Measurements from ENCODE around the gene EFCAB6. TPM values are rescaled to one million over a fixed set of nuclear protein-coding genes. Genes with fewer than 3 reads are reported as not detected.
A peak's percentile ranks its signal among the peaks of the same experiment; 100 is the strongest.

Gene EFCAB6
- total RNA-seq, 1 experiment from 2014 or later, result 2.9 TPM

DNA sequence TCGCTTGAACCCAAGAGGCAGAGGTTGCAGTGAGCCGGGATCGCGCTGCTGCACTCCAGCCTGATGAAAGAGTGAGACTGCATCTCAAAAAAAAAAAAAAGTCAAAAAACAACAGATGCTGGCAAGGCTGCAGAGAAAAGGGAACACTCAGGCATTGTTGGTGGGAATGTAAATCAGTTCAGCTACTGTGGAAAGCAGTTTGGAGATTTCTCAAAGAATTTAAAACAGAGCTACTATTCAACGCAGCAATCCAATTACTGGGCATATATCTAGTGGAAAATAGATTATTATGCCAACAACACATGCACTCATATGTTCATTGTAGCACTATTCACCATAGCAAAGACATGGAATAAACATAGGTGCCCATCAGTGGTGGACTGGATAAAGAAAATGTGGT lies 89.7 kb downstream of the EFCAB6 start:
- Histone ChIP-seq H3K36me3 (no peaks in the 10 kb centered on the region), H3K27me3 (no peaks in the 10 kb centered on the region), H3K9me3 (no peaks in the 10 kb centered on the region), H3K4me3 (no peak overlapping the region)
- DNase-seq, result no peak

DNA sequence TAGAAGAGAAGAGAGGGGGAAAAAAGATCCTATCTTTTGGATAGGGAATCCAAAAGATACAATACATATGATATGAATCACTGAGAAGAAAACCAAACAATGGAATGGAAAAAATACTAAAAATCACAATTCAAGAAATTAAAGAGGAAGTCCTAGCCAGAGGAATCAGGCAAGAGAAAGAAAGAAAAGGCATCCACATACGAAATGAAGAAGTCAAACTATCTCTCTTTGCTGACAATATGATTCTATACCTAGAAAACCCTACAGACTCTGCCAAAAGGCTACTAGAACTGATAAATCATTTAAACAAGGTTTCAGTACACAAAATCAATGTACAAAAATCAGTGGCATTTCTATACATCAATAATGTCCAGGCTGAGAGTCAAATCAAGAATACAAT lies 91.4 kb downstream of the EFCAB6 start:
- Histone ChIP-seq H3K36me3 (no peaks in the 10 kb centered on the region), H3K4me3 (no peak overlapping the region), H3K27me3 (no peaks in the 10 kb centered on the region), H3K9me3 (no peaks in the 10 kb centered on the region)
- no peak for DNase-seq

DNA sequence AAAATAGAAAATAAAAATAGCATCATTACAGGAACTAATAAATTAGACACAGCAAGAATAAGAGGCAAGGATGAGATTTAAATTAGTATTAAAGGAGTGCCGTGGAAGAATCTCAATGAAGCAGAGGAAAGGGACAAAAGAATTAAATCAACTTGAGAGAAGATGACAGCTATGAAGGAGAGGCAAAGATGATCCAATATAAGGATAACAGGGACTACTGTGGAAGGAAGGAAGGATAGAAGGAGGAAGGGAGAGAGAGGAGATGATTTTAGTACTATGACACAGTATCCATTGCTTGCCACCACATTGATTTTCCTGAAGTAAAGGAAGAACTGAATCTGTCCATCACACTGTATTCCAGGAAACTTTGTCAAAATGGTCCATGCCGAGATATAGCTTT lies 98.0 kb downstream of the EFCAB6 start:
- H3K36me3 ChIP-seq, result no peaks in the 10 kb centered on the region
- H3K27me3 ChIP-seq, result no peaks in the 10 kb centered on the region
- no peaks in the 10 kb centered on the region for H3K9me3 ChIP-seq
- DNase-seq, result no peak
- no peak overlapping the region for H3K4me3 ChIP-seq

DNA sequence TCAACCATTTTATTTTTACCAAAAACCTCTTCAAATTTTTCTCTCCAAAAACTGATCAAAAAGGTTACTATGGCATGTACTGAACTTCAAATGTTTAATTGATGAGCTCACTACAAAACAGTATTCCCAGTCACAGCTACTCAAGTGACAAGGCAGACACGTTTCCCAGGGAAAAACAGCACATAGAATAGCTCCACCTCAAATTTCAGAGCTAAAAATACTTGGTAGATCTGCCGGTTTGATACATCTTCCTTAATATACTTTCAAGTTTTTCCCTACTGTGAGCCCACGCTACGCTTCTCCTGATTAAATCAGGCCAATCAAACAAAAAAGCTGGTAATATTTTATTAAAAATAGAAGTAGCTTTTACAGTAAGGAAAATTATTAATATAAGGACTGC lies 100.4 kb downstream of the EFCAB6 start:
- Histone ChIP-seq H3K9me3 (no peaks in the 10 kb centered on the region), H3K27me3 (no peaks in the 10 kb centered on the region), H3K4me3 (no peak overlapping the region), H3K36me3 (no peaks in the 10 kb centered on the region)
- DNase-seq, result no peak

DNA sequence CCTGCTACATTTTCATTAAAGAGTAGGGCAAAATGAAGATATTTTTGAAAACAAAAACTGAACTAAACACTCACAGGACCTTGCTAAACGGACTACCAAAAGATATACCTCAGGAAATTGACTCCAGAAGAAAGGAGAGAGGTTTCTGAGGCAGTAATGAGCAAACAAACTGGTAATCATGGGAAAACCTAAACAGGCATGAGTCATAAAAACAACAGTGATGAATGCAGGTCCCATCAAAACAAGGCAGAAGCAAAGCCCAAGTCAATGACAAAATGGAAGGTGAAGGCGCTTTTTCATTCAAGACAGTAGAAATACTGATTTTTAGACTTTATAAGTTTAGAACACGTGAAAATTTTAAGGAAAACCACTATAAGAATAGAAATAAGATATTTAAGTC lies 104.5 kb downstream of the EFCAB6 start:
- Histone ChIP-seq H3K27me3 (no peaks in the 10 kb centered on the region), H3K36me3 (no peaks in the 10 kb centered on the region), H3K9me3 (peaks cover 17% of the 10 kb centered on the region), H3K4me3 (no peak overlapping the region)
- DNase-seq, result no peak

DNA sequence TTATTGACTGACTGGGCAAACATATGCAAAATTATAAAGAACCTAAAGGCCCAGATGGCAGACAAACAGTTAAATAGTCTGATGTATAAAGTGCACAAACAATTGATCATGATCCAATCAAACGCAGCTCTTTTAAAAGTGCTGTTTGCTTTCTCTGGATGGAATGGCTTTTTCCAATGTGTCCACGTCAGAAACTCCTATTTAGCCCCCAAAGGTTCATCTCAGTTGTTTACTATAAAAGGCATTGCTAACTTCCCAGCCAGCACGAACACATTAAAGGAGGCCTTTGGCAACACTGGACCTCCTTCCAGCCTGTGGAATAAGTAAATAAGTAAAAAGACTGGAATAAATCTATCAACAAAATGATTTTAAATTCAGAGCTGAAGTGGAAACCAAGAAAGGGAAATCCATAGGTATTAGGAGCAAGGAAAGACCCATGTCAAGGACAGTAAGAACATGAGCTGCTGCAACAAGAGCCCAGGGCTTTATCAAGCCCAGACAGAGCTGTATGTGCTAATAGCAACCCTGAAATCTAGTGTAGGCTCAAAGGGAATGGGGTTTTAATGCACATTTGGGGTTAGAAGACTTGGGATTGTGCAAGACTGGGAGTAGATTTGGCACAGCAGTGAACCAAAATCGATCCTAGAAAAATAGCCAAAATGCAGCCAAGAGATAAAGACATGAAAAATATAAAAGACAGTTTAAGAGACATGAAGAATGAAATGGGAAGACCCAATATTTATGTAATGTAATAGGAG lies 105.4 kb downstream of the EFCAB6 start:
- Histone ChIP-seq H3K36me3 (no peaks in the 10 kb centered on the region), H3K9me3 (peaks cover 17% of the 10 kb centered on the region), H3K27me3 (no peaks in the 10 kb centered on the region), H3K4me3 (no peak overlapping the region)
- no peak for DNase-seq

DNA sequence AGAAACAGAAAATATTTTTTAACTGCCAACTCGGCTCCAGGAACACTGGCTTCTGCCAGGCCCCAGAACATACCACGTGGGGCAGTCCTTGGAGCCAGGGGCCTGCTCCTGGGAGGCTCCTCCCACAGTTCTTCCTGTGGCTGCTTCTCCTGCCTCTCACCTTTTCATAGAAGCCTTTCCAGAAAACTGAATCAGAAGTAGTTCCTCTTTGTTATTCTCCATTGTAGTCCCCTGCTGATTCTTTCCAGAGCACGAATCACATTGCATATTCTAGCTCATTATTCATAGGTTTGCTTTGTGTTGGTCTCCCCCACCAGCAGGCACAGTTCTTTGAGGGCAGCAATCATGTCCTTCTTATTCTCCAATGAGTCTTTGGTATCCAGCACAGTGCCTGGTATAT lies 106.0 kb downstream of the EFCAB6 start:
- DNase-seq, result no peak
- H3K9me3 ChIP-seq, result peaks cover 17% of the 10 kb centered on the region
- no peaks in the 10 kb centered on the region for H3K27me3 ChIP-seq
- no peaks in the 10 kb centered on the region for H3K36me3 ChIP-seq
- H3K4me3 ChIP-seq, result no peak overlapping the region

DNA sequence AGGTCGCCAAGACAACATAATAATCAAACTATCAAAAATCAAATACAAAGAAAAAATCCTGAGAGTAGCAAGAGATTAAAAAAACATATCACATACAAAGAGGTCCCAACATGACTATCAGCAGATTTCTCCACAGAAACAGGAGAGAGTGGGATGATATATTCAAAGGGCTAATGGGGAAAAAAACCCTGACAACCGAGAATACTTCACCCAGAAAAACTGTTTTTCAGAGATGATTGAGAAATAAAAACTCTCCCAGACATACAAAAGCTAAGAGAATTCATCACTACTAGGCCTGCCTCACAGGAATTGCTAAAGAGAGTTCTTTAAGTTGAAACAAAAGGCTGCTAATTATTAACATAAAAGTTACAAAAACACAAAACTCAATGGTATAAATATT lies 108.1 kb downstream of the EFCAB6 start:
- no peak for DNase-seq

DNA sequence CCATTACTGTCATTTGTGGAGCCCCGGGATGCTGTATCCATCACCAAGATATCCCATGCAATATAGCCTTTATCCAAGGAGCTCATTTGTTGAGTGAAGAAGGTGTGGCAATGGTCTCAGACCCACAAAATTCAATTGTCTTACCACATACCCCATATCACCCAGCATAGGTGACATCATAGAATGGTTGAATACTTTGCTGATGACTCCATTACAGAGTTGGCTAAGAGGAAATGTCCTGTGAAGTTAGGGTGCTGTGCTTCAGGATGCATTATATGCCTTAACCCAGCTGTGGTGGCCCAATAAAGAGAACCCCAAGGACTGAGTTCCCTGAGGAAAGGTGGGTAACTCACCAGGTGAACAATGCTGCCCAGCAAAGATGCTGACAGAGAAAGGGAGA lies 113.7 kb downstream of the EFCAB6 start:
- Histone ChIP-seq H3K27me3 (peaks cover 7% of the 10 kb centered on the region; the same call in 1 of the 2 replicates), H3K36me3 (no peaks in the 10 kb centered on the region), H3K4me3 (no peak overlapping the region), H3K9me3 (peaks cover 4% of the 10 kb centered on the region; the same call in 1 of the 2 replicates)
- no peak for DNase-seq

More for the DNA sequence above, 108.1 kb downstream of the EFCAB6 start:
- Histone ChIP-seq H3K9me3 (peaks cover 17% of the 10 kb centered on the region), H3K36me3 (no peaks in the 10 kb centered on the region), H3K4me3 (no peak overlapping the region), H3K27me3 (no peaks in the 10 kb centered on the region)

DNA sequence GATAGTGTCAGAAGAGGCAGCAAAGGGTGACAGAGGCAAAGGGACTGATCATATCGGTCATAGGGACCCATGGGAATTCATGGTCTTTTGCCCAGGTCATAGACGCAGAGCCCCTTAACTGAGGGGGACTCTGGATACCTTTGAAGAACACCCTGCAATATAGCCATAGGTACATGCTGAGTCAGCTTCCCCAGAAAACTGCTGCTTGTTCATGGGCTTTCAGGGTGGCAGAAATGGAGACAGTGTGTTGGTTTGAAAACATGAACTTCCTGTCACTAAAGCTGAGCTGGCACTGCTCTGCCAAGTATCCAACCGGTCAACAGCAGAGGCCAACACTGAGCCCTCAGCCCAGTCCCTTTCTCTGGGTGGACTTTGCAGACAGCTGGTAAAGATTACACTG lies 114.2 kb downstream of the EFCAB6 start:
- Histone ChIP-seq H3K4me3 (no peak overlapping the region), H3K9me3 (no peaks in the 10 kb centered on the region; the same call in 1 of the 2 replicates), H3K36me3 (no peaks in the 10 kb centered on the region), H3K27me3 (peaks cover 7% of the 10 kb centered on the region; the same call in 1 of the 2 replicates)
- no peak for DNase-seq

DNA sequence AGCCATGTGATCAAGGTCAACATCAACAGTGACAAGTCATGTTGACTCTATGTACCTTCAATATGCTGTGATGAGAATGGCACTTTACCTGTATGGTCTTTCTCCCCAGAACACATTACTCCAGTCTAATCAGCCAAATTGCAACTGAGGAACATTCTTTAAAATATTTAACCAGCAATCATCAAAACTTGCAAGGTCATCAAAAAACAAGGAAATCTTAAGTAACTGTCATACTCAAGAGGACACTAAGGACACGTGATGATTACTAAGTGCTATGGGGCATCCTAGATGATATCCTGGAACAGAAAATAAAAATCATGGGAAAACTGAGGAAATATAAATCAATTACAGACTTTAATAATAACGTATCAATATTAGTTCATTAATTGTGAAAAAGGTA lies 118.9 kb downstream of the EFCAB6 start:
- Histone ChIP-seq H3K27me3 (peaks cover 7% of the 10 kb centered on the region; the same call in 1 of the 2 replicates), H3K4me3 (no peak overlapping the region), H3K9me3 (peaks cover 4% of the 10 kb centered on the region), H3K36me3 (no peaks in the 10 kb centered on the region)
- no peak for DNase-seq

DNA sequence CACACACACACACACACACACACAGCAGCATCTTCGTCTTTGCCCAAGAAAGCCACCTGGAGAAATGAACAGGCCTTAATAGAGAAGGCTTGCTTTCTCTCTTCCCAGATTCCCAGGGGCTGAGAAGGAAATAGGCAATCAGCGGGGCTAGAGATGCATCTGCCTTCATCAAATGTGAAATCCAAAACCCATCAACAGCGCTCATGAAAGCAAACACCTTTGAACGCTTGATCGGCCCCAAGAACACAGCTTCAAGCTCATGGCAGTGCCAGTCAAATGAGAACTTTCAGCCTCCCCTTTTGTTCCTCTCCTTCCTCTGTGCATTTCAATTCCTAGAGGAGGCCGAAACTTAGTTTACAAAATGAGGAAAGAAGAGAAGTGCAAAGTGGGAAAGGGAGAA lies 122.7 kb downstream of the EFCAB6 start:
- no peak overlapping the region for H3K4me3 ChIP-seq
- no peaks in the 10 kb centered on the region for H3K36me3 ChIP-seq
- DNase-seq, result no peak
- H3K9me3 ChIP-seq, result peaks cover 4% of the 10 kb centered on the region; the same call in 1 of the 2 replicates
- H3K27me3 ChIP-seq, result no peaks in the 10 kb centered on the region

DNA sequence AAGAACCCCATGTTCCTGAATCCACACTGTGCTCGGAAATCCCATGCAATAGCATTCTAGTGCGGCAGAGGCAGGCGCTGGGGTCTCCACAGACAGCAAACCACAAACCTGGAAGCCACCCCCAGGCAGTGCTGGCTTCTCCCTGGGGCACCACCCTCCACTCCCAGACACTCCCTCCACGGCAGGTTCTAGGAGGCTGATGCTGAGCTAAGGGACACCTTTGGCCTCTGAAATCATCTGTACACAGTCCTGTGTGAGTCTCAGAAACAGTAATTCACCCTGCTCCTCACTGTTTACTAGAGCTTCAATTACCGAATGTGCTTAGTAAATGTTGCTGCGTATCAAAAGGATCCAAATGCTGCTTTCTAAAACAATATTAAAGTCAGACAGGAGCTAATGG lies 129.3 kb downstream of the EFCAB6 start:
- Histone ChIP-seq H3K4me3 (no peak overlapping the region), H3K27me3 (no peaks in the 10 kb centered on the region), H3K36me3 (no peaks in the 10 kb centered on the region), H3K9me3 (peaks cover 2% of the 10 kb centered on the region; the same call in 1 of the 2 replicates)
- no peak for DNase-seq

DNA sequence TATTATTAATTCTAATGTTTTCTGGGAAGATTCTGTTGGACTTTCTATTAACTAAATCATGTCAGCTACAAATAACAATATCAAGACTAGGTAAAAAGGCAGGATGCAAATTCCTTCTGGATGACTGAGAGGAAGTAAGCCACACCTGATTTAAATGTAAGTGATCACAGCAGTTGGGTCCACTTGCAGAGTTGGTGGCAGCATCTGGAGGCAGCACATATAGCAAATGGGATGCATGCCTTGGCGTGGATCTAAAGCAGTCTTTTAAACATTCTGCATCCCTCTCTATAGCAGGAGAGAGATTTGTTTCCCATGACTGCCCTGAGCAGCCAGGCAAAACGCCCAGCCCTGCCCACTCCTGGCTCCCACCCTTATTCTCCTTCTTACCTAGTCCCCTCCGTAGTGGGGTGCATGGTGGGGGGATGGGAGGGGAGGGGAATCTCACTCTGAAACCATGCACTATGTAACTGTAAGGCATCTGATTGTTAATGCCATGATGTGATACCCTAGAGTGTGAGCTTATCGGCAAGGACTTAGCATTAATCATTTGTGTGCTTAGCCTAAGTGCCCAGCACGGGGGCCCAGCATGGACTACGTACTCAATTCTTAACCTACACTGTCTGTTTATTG lies 130.3 kb downstream of the EFCAB6 start:
- Histone ChIP-seq H3K4me3 (no peak overlapping the region), H3K27me3 (no peaks in the 10 kb centered on the region), H3K9me3 (peaks cover 2% of the 10 kb centered on the region; the same call in 1 of the 2 replicates), H3K36me3 (no peaks in the 10 kb centered on the region)
- no peak for DNase-seq

DNA sequence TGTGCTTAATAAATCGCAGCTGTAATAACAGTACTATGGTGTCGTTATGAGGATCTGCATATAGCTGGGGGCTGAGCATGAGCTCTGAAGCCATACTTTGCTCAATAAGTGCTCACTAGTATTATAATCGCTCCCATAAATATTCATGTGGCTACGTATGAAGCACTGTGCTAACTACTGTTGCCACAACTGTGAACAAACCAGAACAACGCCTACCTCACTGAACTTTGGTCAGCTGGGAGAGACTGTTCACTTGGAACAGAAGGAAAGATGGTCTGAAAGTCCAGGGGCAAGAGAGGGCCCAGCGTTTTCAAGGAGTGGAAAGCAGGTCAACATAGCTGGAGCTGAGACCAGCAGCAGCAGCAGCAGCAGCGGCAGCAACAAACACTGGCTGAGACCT lies 141.6 kb downstream of the EFCAB6 start:
- no peak overlapping the region for H3K4me3 ChIP-seq
- DNase-seq, result no peak
- no peaks in the 10 kb centered on the region for H3K27me3 ChIP-seq
- no peaks in the 10 kb centered on the region for H3K9me3 ChIP-seq
- H3K36me3 ChIP-seq, result no peaks in the 10 kb centered on the region

DNA sequence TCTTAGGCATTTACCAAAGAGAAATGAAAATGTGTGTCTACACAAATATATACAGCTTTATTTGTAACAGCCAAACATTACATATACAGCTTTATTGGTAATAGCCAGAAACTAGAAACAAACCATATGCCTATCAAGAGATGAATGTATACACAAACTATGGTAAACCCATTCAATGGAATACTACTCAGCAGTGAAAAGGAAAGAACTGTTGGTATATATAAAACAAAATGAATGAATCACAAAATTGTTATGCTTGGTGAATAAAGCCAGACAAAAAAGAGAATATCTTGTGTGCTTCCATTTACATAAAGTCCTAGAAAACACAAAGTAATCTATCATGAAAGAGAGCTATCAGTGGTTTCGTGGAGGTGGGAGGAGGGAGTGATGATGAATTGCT lies 142.9 kb downstream of the EFCAB6 start:
- Histone ChIP-seq H3K9me3 (no peaks in the 10 kb centered on the region), H3K36me3 (no peaks in the 10 kb centered on the region), H3K27me3 (no peaks in the 10 kb centered on the region), H3K4me3 (no peak overlapping the region)
- DNase-seq, result no peak

DNA sequence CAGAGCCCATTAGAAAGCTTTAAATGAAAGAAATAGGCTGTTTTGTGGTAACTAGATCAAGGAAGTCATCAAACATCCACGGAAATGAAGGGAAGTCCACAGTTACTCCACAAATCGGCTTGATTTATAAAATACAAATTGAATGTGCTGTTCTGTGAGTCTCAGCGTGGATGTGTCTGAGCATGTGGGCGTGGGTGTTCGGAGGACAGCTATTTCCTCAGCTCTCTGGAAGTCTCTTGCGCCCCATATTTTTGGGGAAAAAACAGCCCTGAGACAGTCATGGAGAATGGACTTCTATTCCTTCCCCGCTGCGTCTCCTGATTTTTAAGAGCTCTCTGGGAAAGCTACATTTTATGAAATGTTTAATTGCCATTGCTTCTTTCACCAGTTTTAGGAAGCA lies 144.4 kb downstream of the EFCAB6 start:
- Histone ChIP-seq H3K27me3 (no peaks in the 10 kb centered on the region), H3K9me3 (no peaks in the 10 kb centered on the region), H3K36me3 (no peaks in the 10 kb centered on the region), H3K4me3 (no peak overlapping the region)
- DNase-seq, result no peak

DNA sequence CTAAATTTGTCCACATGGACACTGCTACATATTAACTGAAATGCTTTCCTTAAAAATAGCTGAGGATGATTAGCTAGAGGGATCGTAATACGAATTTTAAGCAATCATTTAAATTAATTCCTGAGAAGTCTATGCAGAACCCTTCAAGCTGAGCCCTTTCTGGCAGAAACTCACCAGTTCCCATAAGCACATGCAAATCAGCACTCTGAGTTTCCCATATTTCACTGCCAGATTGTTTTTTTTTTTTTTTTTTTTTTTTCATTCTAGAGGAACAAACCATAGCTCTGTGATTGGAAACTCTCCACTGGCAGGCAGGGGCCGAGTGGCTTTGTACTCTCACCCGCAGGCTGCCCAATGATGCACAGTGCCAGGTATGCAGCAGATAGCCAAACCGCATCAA lies 145.6 kb downstream of the EFCAB6 start:
- H3K27me3 ChIP-seq, result no peaks in the 10 kb centered on the region
- H3K9me3 ChIP-seq, result no peaks in the 10 kb centered on the region
- H3K36me3 ChIP-seq, result no peaks in the 10 kb centered on the region
- DNase-seq, result peak; percentile 38
- no peak overlapping the region for H3K4me3 ChIP-seq
